ENCODE results near the gene TANGO2.

- TF ChIP-seq EZH2phosphoT487 (IDR thresholded peaks at IDR 0.05; ENCODE audit: borderline replicate concordance, low read depth), result no peak
- no peak for TF ChIP-seq EP300 (IDR thresholded peaks at IDR 0.05; ENCODE audit: borderline replicate concordance in 1 of 2, low read depth in 1 of 2, low read length in 1 of 2)
- TF ChIP-seq TEAD4 (IDR thresholded peaks at IDR 0.05; ENCODE audit: borderline replicate concordance, insufficient read depth), result no peak
- TF ChIP-seq, protein P1, sequence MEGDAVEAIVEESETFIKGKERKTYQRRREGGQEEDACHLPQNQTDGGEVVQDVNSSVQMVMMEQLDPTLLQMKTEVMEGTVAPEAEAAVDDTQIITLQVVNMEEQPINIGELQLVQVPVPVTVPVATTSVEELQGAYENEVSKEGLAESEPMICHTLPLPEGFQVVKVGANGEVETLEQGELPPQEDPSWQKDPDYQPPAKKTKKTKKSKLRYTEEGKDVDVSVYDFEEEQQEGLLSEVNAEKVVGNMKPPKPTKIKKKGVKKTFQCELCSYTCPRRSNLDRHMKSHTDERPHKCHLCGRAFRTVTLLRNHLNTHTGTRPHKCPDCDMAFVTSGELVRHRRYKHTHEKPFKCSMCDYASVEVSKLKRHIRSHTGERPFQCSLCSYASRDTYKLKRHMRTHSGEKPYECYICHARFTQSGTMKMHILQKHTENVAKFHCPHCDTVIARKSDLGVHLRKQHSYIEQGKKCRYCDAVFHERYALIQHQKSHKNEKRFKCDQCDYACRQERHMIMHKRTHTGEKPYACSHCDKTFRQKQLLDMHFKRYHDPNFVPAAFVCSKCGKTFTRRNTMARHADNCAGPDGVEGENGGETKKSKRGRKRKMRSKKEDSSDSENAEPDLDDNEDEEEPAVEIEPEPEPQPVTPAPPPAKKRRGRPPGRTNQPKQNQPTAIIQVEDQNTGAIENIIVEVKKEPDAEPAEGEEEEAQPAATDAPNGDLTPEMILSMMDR (IDR thresholded peaks at IDR 0.05), result no peak
- no peak for TF ChIP-seq SIN3A (IDR thresholded peaks at IDR 0.05; ENCODE audit: borderline replicate concordance, low read depth, low read length)
- no peak for TF ChIP-seq GATA2 (CRISPR knock-in tag; IDR thresholded peaks at IDR 0.05)
- TF ChIP-seq, protein P2, sequence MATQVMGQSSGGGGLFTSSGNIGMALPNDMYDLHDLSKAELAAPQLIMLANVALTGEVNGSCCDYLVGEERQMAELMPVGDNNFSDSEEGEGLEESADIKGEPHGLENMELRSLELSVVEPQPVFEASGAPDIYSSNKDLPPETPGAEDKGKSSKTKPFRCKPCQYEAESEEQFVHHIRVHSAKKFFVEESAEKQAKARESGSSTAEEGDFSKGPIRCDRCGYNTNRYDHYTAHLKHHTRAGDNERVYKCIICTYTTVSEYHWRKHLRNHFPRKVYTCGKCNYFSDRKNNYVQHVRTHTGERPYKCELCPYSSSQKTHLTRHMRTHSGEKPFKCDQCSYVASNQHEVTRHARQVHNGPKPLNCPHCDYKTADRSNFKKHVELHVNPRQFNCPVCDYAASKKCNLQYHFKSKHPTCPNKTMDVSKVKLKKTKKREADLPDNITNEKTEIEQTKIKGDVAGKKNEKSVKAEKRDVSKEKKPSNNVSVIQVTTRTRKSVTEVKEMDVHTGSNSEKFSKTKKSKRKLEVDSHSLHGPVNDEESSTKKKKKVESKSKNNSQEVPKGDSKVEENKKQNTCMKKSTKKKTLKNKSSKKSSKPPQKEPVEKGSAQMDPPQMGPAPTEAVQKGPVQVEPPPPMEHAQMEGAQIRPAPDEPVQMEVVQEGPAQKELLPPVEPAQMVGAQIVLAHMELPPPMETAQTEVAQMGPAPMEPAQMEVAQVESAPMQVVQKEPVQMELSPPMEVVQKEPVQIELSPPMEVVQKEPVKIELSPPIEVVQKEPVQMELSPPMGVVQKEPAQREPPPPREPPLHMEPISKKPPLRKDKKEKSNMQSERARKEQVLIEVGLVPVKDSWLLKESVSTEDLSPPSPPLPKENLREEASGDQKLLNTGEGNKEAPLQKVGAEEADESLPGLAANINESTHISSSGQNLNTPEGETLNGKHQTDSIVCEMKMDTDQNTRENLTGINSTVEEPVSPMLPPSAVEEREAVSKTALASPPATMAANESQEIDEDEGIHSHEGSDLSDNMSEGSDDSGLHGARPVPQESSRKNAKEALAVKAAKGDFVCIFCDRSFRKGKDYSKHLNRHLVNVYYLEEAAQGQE (IDR thresholded peaks at IDR 0.05; ENCODE audit: low read depth, low read length), result no peak
- TF ChIP-seq RFX5 (IDR thresholded peaks at IDR 0.05; ENCODE audit: low read length), result no peak
- TF ChIP-seq POLR2AphosphoS5 (IDR thresholded peaks at IDR 0.05; ENCODE audit: low read depth, low read length), result no peak
- no peak for TF ChIP-seq TAF1 (IDR thresholded peaks at IDR 0.05; ENCODE audit: borderline replicate concordance, low read depth, low read length)
- TF ChIP-seq FOXJ3 (CRISPR knock-in tag; IDR thresholded peaks at IDR 0.05), result no peak
Measured at GRCh38 chr22:20064545-20065262, 43.8 kb downstream of the TANGO2 start.
